ENCODE results near the gene TSC1.

GRCh38 chr9:132961002-132961401 lies 16.6 kb upstream of the TSC1 start:
- TF ChIP-seq CTCF (IDR thresholded peaks at IDR 0.05) (no peak), POLR2A (IDR thresholded peaks at IDR 0.05) (no peak), EP300 (IDR thresholded peaks at IDR 0.05) (no peak)
